ENCODE results near the gene LAPTM5. TPM values are rescaled to one million over a fixed set of nuclear protein-coding genes. Genes with fewer than 3 reads are reported as not detected.

The LAPTM5 gene
- total RNA-seq, 4 donors from 2014 or later, result 8.7 to 21.5 (median 15.6) TPM

GRCh38 chr1:30738715-30739559 lies 18.6 kb downstream of the LAPTM5 start:
- DNase-seq (ENCODE audit: low spot score in 2 of 2), result no peak
- no peak for TF ChIP-seq POLR2A (IDR thresholded peaks at IDR 0.05)
- no peak for TF ChIP-seq CTCF (IDR thresholded peaks at IDR 0.05)
- intact Hi-C loops (cut with DNase I; ENCODE audit: low total_unique reads), result no loop called here
- WGBS, 2 donors, result 90 to 91% methylated on average over 10 of the region's 10 CpGs
- H3K4me3 ChIP-seq (ENCODE audit: low read depth, poor library complexity, severe bottlenecking), result no peak overlapping the region

GRCh38 chr1:30738040-30738714 lies 19.4 kb downstream of the LAPTM5 start:
- H3K4me3 ChIP-seq (ENCODE audit: low read depth, poor library complexity, severe bottlenecking), result no peak overlapping the region
- WGBS, 2 donors, result 73 to 82% methylated on average over 5 of the region's 5 CpGs
- no peak for DNase-seq (ENCODE audit: low spot score in 2 of 2)
- intact Hi-C loops (cut with DNase I; ENCODE audit: low total_unique reads), result no loop called here
- no peak for TF ChIP-seq POLR2A (IDR thresholded peaks at IDR 0.05)
- TF ChIP-seq CTCF (IDR thresholded peaks at IDR 0.05), result no peak

GRCh38 chr1:30737357-30738039 lies 20.1 kb downstream of the LAPTM5 start:
- WGBS, 2 donors, result 75 to 81% methylated on average over 13 to 14 of the region's 14 CpGs
- H3K4me3 ChIP-seq (ENCODE audit: low read depth, poor library complexity, severe bottlenecking), result no peak overlapping the region
- intact Hi-C loops (cut with DNase I; ENCODE audit: low total_unique reads), result no loop called here
- DNase-seq (ENCODE audit: low spot score in 2 of 2), result no peak
- no peak for TF ChIP-seq CTCF (IDR thresholded peaks at IDR 0.05)

GRCh38 chr1:30735668-30736498 lies 21.7 kb downstream of the LAPTM5 start:
- no peak overlapping the region for H3K4me3 ChIP-seq (ENCODE audit: low read depth, poor library complexity, severe bottlenecking)
- TF ChIP-seq POLR2A (IDR thresholded peaks at IDR 0.05) (no peak), CTCF (IDR thresholded peaks at IDR 0.05) (no peak)
- no peak for DNase-seq (ENCODE audit: low spot score in 2 of 2)
- 93 to 94% methylated on average over 6 of the region's 6 CpGs for WGBS, 2 donors
- intact Hi-C loops (cut with DNase I; ENCODE audit: low total_unique reads), result no loop called here

GRCh38 chr1:30735124-30735523 lies 22.4 kb downstream of the LAPTM5 start:
- H3K4me3 ChIP-seq (ENCODE audit: low read depth, poor library complexity, severe bottlenecking), result no peak overlapping the region
- intact Hi-C loops (cut with DNase I; ENCODE audit: low total_unique reads), result no loop called here
- DNase-seq (ENCODE audit: low spot score in 2 of 2), result no peak
- TF ChIP-seq CTCF (IDR thresholded peaks at IDR 0.05) (no peak), POLR2A (IDR thresholded peaks at IDR 0.05) (no peak)
- WGBS, 2 donors, result 42 to 63% methylated on average over 6 of the region's 6 CpGs
